Suprapubic skin (tissue), 4 donors: Measurements from ENCODE around the gene CLK1. TPM values are rescaled to one million over a fixed set of nuclear protein-coding genes. Genes with fewer than 3 reads are reported as not detected.

Experiments used
- DNase-seq, 2 donors: peaks; one replicate each; pipeline ENCODE4 v3.0.0-alpha.2; 2019; ENCODE audit warnings: low spot score in 2 of 2
- H3K27ac ChIP-seq: fragments of 200-600 bp; sonication (generic); one replicate; pipeline ENCODE4 v1.5.1; 2019
- H3K27me3 ChIP-seq: fragments of 200-600 bp; sonication (generic); one replicate; pipeline ENCODE4 v1.5.1; 2019
- H3K36me3 ChIP-seq: fragments of 200-600 bp; sonication (generic); one replicate; pipeline ENCODE4 v1.5.1; 2019
- H3K4me1 ChIP-seq: fragments of 200-600 bp; sonication (generic); one replicate; pipeline ENCODE4 v1.5.1; 2019
- H3K4me3 ChIP-seq: fragments of 200-600 bp; sonication (generic); one replicate; pipeline ENCODE4 v1.5.1; 2019; ENCODE audit warnings: mild to moderate bottlenecking
- H3K9me3 ChIP-seq: fragments of 200-600 bp; sonication (generic); one replicate; pipeline ENCODE4 v1.5.1; 2019
- EP300 ChIP-seq: sonication (generic); formaldehyde crosslinking; IDR thresholded peaks from one replicate; pipeline ENCODE4 v1.6.1; 2017; ENCODE audit warnings: antibody characterized with exemption
- POLR2A ChIP-seq, 2 donors: fragments of 450-650 bp; IDR thresholded peaks; one replicate each; pipeline ENCODE4 v1.6.1; 2017; ENCODE audit warnings: antibody characterized with exemption in 2 of 2, mild to moderate bottlenecking in 2 of 2, moderate library complexity in 2 of 2
- POLR2AphosphoS5 ChIP-seq, 3 donors: sonication (generic); formaldehyde crosslinking; IDR thresholded peaks; one replicate each; pipeline ENCODE4 v1.6.1; 2017; ENCODE audit warnings: antibody characterized with exemption in 3 of 3
- WGBS: methylation state at CpG from one replicate; pipeline ENCODE4 v1.1.5; 2018; 5-methylcytosine and 5-hydroxymethylcytosine counted together
- total RNA-seq, 4 donors: library from RNA; depleted of rRNA; stranded (reverse); fragments of >200 nt; gene quantifications; one replicate each; pipeline ENCODE4 v1.1.0, GENCODE V29; 2016
- TF ChIP-seq, protein P1 (sequence below), 2 donors: fragments of 200-600 bp in 1 of 2; fragments of 450-650 bp in 1 of 2; sonication (generic) in 1 of 2; IDR thresholded peaks; one replicate each; pipeline ENCODE4 v1.5.1; 2016 to 2019; ENCODE audit warnings: antibody characterized with exemption in 2 of 2, mild to moderate bottlenecking in 1 of 2, moderate library complexity in 1 of 2

Gene CLK1
- total RNA-seq, 4 donors from 2014 or later = 61.0 to 394 (median 130) TPM

DNA sequence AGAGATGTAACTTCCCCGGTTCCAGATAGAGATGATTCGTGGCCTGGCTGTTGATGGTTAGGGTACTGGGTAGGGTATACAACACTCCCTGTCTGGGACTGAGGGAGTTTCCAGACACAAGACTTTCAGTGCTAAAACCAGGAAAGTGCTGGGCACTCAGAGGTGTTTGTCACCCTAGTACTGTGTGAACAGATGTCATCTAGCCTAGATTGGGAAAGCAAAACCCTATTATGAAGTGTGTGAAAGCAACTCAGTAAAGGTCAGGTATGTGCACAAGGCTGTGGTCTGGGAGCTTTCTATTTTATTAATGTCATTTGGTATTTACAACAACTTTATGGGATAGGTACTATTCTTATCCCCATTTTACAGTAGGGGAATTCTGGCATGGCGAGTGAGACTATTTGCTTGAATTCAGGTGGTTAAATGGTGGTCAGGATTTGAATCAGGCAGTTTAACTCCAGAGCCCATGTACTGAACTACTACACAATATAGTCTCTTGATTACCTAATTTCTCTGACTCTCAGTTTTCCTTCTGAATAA lies 50.1 kb downstream of the CLK1 start:
- DNase-seq = no peak
- H3K4me3 ChIP-seq = no peak overlapping the region
- no peaks in the 10 kb centered on the region for H3K27me3 ChIP-seq
- 72% methylated on average over 3 of the region's 3 CpGs for WGBS
- peaks cover 41% of the 10 kb centered on the region for H3K36me3 ChIP-seq
- H3K9me3 ChIP-seq = no peaks in the 10 kb centered on the region
- no peak for TF ChIP-seq POLR2AphosphoS5 (IDR thresholded peaks at IDR 0.05)
- no peak for TF ChIP-seq POLR2A (IDR thresholded peaks at IDR 0.05)
- TF ChIP-seq, protein P1, sequence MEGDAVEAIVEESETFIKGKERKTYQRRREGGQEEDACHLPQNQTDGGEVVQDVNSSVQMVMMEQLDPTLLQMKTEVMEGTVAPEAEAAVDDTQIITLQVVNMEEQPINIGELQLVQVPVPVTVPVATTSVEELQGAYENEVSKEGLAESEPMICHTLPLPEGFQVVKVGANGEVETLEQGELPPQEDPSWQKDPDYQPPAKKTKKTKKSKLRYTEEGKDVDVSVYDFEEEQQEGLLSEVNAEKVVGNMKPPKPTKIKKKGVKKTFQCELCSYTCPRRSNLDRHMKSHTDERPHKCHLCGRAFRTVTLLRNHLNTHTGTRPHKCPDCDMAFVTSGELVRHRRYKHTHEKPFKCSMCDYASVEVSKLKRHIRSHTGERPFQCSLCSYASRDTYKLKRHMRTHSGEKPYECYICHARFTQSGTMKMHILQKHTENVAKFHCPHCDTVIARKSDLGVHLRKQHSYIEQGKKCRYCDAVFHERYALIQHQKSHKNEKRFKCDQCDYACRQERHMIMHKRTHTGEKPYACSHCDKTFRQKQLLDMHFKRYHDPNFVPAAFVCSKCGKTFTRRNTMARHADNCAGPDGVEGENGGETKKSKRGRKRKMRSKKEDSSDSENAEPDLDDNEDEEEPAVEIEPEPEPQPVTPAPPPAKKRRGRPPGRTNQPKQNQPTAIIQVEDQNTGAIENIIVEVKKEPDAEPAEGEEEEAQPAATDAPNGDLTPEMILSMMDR (IDR thresholded peaks at IDR 0.05) = no peak
- TF ChIP-seq EP300 = no peak
- peaks cover 35% of the 10 kb centered on the region for H3K4me1 ChIP-seq
- H3K27ac ChIP-seq = no peak overlapping the region

DNA sequence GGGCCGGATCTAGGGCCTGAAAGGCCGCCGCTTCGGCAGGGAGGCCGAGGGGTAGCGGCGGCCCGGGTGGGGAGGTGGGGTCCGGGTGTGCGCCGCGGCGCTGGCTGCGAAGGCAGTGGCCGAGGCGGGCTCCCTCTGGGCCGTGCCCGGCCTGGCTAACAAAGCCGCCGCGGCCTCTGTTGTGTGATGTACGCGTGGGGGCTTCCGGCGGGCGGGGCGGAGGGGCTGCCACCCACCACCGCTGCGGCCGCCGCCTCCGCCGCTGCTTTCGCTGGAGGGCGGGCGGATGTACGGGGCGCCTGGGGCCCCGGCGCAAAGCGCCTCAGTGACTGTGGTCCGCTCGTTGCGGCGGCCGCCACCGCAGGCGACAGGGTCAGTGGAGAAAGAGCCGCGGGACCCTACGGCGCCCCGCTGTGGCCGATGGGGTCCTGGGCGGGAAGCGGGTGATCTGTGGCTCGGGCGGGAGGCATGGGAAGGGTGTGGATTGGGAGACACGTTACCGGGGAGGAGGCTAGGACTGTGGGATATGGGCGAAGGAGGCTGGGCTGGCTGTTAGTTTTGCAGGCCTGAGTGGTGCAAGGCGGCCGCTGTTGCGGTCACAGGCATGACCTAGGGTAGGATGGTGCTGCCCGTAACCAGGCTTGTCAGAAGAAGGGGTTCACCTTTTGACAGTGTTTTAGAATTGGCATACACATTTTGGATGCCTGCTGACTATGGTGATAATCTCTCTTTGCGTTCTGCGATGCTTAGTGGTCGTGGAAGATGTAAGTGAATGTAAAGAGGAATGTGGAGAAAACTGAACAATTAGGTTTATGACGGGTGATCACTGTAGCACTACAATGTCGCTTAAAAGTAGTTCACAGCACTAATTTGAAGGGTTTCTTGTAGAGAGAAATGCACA lies 52.1 kb downstream of the CLK1 start:
- no peaks in the 10 kb centered on the region for H3K27me3 ChIP-seq
- peaks cover 35% of the 10 kb centered on the region for H3K4me1 ChIP-seq
- no peaks in the 10 kb centered on the region for H3K9me3 ChIP-seq
- H3K27ac ChIP-seq = peak overlapping the region; percentile 95
- 1% methylated on average over 28 of the region's 70 CpGs for WGBS
- peak; percentile 87 to 89 for DNase-seq
- TF ChIP-seq POLR2A (IDR thresholded peaks at IDR 0.05) (no peak), EP300 (no peak), POLR2AphosphoS5 (IDR thresholded peaks at IDR 0.05) (peak in 2 of 3 donors; percentile 33 to 53)
- TF ChIP-seq, protein P1 (IDR thresholded peaks at IDR 0.05) = peak; percentile 11 to 59
- H3K4me3 ChIP-seq = peak overlapping the region; percentile 84
- H3K36me3 ChIP-seq = peaks cover 21% of the 10 kb centered on the region

DNA sequence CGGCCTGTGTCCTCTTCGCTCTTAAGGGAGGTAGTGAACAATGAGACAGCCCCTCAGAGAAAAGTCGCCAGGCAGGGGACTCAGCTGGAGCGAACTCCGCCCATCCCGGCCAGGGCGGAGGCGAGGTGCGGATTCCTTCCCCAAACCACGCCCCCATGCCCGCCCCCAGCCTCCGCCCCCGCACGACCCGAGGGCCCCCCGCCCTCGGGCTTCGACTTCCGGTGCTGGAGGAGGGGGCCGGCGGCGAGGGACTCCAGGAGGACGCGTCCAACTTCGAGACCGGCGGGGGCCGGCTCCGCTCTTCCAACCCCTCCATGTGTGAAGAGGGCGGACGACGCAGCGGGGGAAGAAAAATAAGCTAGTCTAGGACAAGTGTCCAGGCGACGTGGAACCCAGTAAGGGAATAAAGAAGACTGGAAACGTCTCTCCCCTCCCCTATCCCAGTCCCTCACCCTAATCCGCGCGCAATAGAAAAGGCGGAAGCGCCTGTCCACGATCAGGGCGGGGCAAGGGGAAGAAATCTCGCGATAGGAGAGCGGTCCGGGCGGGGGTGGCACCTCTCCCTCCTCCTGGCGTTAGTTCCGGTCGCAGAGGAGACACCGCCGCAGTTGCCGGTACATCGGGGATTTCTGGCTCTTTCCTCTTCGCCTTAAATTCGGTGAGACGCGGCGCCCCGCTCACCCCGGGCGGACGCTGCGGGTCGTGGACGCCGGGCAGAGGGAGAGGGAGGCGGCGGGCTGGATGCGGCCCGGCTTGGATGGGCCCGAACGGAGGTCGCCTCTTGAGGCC lies 52.9 kb downstream of the CLK1 start, which contains the start of gene BZW1:
Gene BZW1 (plus strand): TSS at position 578 of the 789 bp plus-strand sequence. CDS start 1,308 bp downstream, outside the sequence.
- Histone ChIP-seq H3K27me3 (no peaks in the 10 kb centered on the region), H3K9me3 (no peaks in the 10 kb centered on the region), H3K27ac (peak within 1 kb of the TSS; percentile 95), H3K4me1 (peaks cover 35% of the 10 kb centered on the region), H3K4me3 (peak within 1 kb of the TSS; percentile 84), H3K36me3 (peaks cover 12% of the 10 kb centered on the region)
- no peak for TF ChIP-seq EP300
- TF ChIP-seq POLR2AphosphoS5 (IDR thresholded peaks at IDR 0.05) = peak; percentile 75 to 86 (median 76)
- peak; percentile 61 to 97 for TF ChIP-seq POLR2A (IDR thresholded peaks at IDR 0.05)
- DNase-seq = peak; percentile 98
- under 1% methylated on average over 31 of the region's 75 CpGs for WGBS

DNA sequence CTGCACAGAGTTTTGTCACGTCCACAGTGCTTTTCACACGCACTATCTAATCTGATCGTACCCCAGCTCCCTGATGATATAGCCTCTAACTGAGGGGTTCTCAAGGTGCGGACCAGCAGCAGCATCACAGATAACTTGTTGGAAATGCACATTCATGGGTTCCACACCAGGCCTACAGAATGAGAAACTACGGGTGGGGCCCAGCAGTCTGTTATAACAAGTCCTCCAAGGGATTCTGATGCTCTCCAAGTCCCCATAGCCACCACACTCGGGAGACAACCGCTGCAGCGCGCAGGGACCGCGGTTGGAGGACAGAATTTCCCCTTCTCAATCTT lies 53.5 kb downstream of the CLK1 start:
- Histone ChIP-seq H3K27me3 (no peaks in the 10 kb centered on the region), H3K4me3 (peak overlapping the region; percentile 84), H3K27ac (peak overlapping the region; percentile 95), H3K36me3 (peaks cover 8% of the 10 kb centered on the region), H3K9me3 (no peaks in the 10 kb centered on the region), H3K4me1 (peaks cover 35% of the 10 kb centered on the region)
- under 1% methylated on average over 11 of the region's 11 CpGs for WGBS
- no peak for DNase-seq
- TF ChIP-seq POLR2A (IDR thresholded peaks at IDR 0.05) (no peak), EP300 (no peak), POLR2AphosphoS5 (IDR thresholded peaks at IDR 0.05) (no peak)
- TF ChIP-seq, protein P1 (IDR thresholded peaks at IDR 0.05) = no peak

DNA sequence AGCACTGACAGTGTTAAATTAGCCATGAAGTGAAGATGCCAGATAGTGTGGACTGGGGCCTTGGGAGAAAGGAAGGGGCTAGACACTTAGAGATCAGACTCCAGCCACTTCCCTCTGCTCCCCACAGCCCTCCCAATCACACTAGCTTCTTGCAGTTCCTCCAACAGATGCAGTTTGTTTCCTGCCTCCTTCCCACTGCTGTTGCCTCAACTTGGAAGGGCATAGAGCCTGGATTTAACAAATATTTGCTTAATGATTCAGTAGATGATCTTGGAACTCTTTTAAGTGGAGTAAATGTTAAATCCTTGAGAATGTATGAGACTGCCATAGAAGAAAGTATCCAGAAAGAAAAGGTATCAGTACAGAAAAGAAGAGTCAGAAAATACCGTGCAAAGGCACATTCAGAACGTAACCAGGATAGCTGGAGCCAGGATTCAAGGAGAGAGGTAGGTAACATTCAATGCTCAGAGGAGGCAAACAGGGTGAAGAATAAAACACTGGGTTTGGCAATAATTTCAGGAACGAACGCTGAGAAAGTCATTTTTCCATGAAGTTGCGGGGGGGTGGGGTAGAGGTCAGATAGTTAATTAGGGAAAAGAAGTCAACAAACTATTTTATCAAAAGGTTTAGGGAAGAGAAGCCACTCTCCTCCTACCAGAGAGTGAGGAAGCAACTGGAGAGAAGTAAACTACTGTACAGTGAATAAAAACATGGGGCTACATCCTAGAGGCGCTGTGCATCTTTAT lies 54.0 kb downstream of the CLK1 start:
- 28% methylated on average over 6 of the region's 6 CpGs for WGBS
- TF ChIP-seq, protein P1 (IDR thresholded peaks at IDR 0.05) = no peak
- no peak for TF ChIP-seq POLR2A (IDR thresholded peaks at IDR 0.05)
- TF ChIP-seq EP300 = no peak
- TF ChIP-seq POLR2AphosphoS5 (IDR thresholded peaks at IDR 0.05) = no peak
- Histone ChIP-seq H3K27me3 (no peaks in the 10 kb centered on the region), H3K27ac (peak overlapping the region; percentile 95), H3K4me1 (peaks cover 35% of the 10 kb centered on the region), H3K9me3 (no peaks in the 10 kb centered on the region), H3K4me3 (peak overlapping the region; percentile 84), H3K36me3 (peaks cover 3% of the 10 kb centered on the region)
- no peak for DNase-seq
